ENCODE results near the gene PPP6R1. TPM values are rescaled to one million over a fixed set of nuclear protein-coding genes. Genes with fewer than 3 reads are reported as not detected.

The PPP6R1 gene
- total RNA-seq, 3 donors from 2014 or later = 60.0 to 72.9 (median 65.9) TPM

GRCh38 chr19:55287361-55288079 lies 28.7 kb upstream of the PPP6R1 start:
- no peaks in the 10 kb centered on the region for H3K9me3 ChIP-seq
- no peaks in the 10 kb centered on the region for H3K4me1 ChIP-seq (ENCODE audit: low read depth)
- ATAC-seq (no peak), DNase-seq (no peak)
- intact Hi-C loops (cut with DNase I, micrococcal nuclease) = no loop called here
- TF ChIP-seq CTCF (IDR thresholded peaks at IDR 0.05) = no peak
- H3K36me3 ChIP-seq (ENCODE audit: low read depth) = no peaks in the 10 kb centered on the region
- no peak overlapping the region for H3K4me3 ChIP-seq

GRCh38 chr19:55285229-55285890 lies 26.5 kb upstream of the PPP6R1 start:
- Histone ChIP-seq H3K4me1 (ENCODE audit: low read depth) (peaks cover 4% of the 10 kb centered on the region), H3K36me3 (ENCODE audit: low read depth) (no peaks in the 10 kb centered on the region), H3K9me3 (no peaks in the 10 kb centered on the region), H3K4me3 (no peak overlapping the region)
- no peak for TF ChIP-seq CTCF (IDR thresholded peaks at IDR 0.05)
- no peak for ATAC-seq
- intact Hi-C loops (cut with DNase I, micrococcal nuclease) = no loop called here
- DNase-seq = no peak

- Histone ChIP-seq H3K36me3 (ENCODE audit: low read depth) (no peaks in the 10 kb centered on the region), H3K4me3 (no peak overlapping the region), H3K9me3 (no peaks in the 10 kb centered on the region), H3K4me1 (ENCODE audit: low read depth) (peaks cover 5% of the 10 kb centered on the region)
- DNase-seq (no peak), ATAC-seq (no peak)
- intact Hi-C loops (cut with DNase I, micrococcal nuclease) = no loop called here
- TF ChIP-seq CTCF (IDR thresholded peaks at IDR 0.05) = no peak
These were observed 25.7 kb upstream of the PPP6R1 start for GRCh38 chr19:55284405-55285058.

GRCh38 chr19:55283548-55284377 lies 24.9 kb upstream of the PPP6R1 start, which contains the start of gene BRSK1:
BRSK1 (plus strand) TSS chr19:55283997; CDS start chr19:55284443, 446 bp downstream.
- Histone ChIP-seq H3K4me1 (ENCODE audit: low read depth) (peaks cover 11% of the 10 kb centered on the region), H3K36me3 (ENCODE audit: low read depth) (no peaks in the 10 kb centered on the region), H3K4me3 (no peak within 1 kb of the TSS), H3K9me3 (no peaks in the 10 kb centered on the region)
- DNase-seq (peak in 1 of 3 donors; percentile 47), ATAC-seq (no peak)
- no peak for TF ChIP-seq CTCF (IDR thresholded peaks at IDR 0.05)
- intact Hi-C loops (cut with DNase I, micrococcal nuclease) = no loop called here

Measured in mucosa of descending colon (tissue), 3 donors.